Trophoblast cell (in vitro differentiated cells and primary cell): ENCODE data around the gene MEN1.
"Not testable (repeated sequence)": the region's sequence is repeated elsewhere in the genome, so short reads cannot be mapped to it uniquely, and the experiment has no call there.

Experiments used
- DNase-seq, 2 donors: peaks; one replicate each; pipeline ENCODE4 v3.0.0-alpha.2; 2016
- H2AFZ ChIP-seq: 2 replicates; pipeline ENCODE4 v1.6.1; 2013; ENCODE audit warnings: low read length, moderate library complexity, mild to moderate bottlenecking; ENCODE audit not compliant: insufficient read depth, poor library complexity
- H2AK5ac ChIP-seq: 2 replicates; pipeline ENCODE4 v1.6.1; 2013; ENCODE audit warnings: mild to moderate bottlenecking, low read length
- H2BK120ac ChIP-seq: 2 replicates; pipeline ENCODE4 v1.6.1; 2013; ENCODE audit warnings: low read length, mild to moderate bottlenecking, moderate library complexity; ENCODE audit not compliant: insufficient read depth, poor library complexity
- H2BK12ac ChIP-seq: 2 replicates; pipeline ENCODE4 v1.6.1; 2013; ENCODE audit warnings: mild to moderate bottlenecking, low read length, moderate library complexity
- H2BK5ac ChIP-seq: 2 replicates; pipeline ENCODE4 v1.6.1; 2013; ENCODE audit warnings: low read length, low read depth, moderate library complexity, mild to moderate bottlenecking; ENCODE audit not compliant: poor library complexity
- H3K14ac ChIP-seq: 2 replicates; pipeline ENCODE4 v1.6.1; 2013; ENCODE audit warnings: mild to moderate bottlenecking, low read length
- H3K18ac ChIP-seq: 2 replicates; pipeline ENCODE4 v1.6.1; 2013; ENCODE audit warnings: mild to moderate bottlenecking, low read length
- H3K23ac ChIP-seq: 2 replicates; pipeline ENCODE4 v1.6.1; 2013; ENCODE audit warnings: low read length
- H3K27ac ChIP-seq: 2 replicates; pipeline ENCODE4 v1.5.1; 2013; ENCODE audit warnings: low read depth, mild to moderate bottlenecking, inconsistent platforms, low read length, moderate library complexity
- H3K27me3 ChIP-seq: 2 replicates; pipeline ENCODE4 v1.6.1; 2013; ENCODE audit warnings: inconsistent platforms, mild to moderate bottlenecking, low read length, moderate library complexity; ENCODE audit not compliant: insufficient read depth
- H3K36me3 ChIP-seq, 2 experiments: 1 replicate in 1 of 2; 2 replicates in 1 of 2; pipeline ENCODE4 v1.6.1; 2013; ENCODE audit warnings: low read length in 2 of 2, mild to moderate bottlenecking in 2 of 2, moderate library complexity in 1 of 2; ENCODE audit not compliant: insufficient read depth in 2 of 2, control insufficient read depth in 1 of 2
- H3K4ac ChIP-seq: 2 replicates; pipeline ENCODE4 v1.6.1; 2013; ENCODE audit warnings: low read depth, mild to moderate bottlenecking, low read length, moderate library complexity
- H3K4me1 ChIP-seq, 2 experiments: 1 replicate in 1 of 2; 2 replicates in 1 of 2; pipeline ENCODE4 v1.6.1; 2013; ENCODE audit warnings: low read length in 2 of 2, mild to moderate bottlenecking in 2 of 2, moderate library complexity in 1 of 2; ENCODE audit not compliant: insufficient read depth in 2 of 2, control insufficient read depth in 1 of 2
- H3K4me2 ChIP-seq: 2 replicates; pipeline ENCODE4 v1.6.1; 2013; ENCODE audit warnings: inconsistent platforms, mild to moderate bottlenecking, low read length, moderate library complexity
- H3K4me3 ChIP-seq: 2 replicates; pipeline ENCODE4 v1.5.1; 2013; ENCODE audit warnings: mild to moderate bottlenecking, low read depth, low read length, inconsistent platforms
- H3K79me1 ChIP-seq: one replicate; pipeline ENCODE4 v1.6.1; 2013; ENCODE audit warnings: low read length
- H3K79me2 ChIP-seq: 2 replicates; pipeline ENCODE4 v1.6.1; 2013; ENCODE audit warnings: low read length, mild to moderate bottlenecking; ENCODE audit not compliant: control insufficient read depth, insufficient read depth, poor library complexity
- H3K9ac ChIP-seq: 2 replicates; pipeline ENCODE4 v1.6.1; 2013; ENCODE audit warnings: mild to moderate bottlenecking, low read length
- H3K9me3 ChIP-seq: 2 replicates; pipeline ENCODE4 v1.6.1; 2013; ENCODE audit warnings: low read depth, mild to moderate bottlenecking, control low read depth, inconsistent platforms, low read length; ENCODE audit not compliant: insufficient read depth
- H4K12ac ChIP-seq: 2 replicates; pipeline ENCODE4 v1.6.1; 2013; ENCODE audit warnings: low read depth, mild to moderate bottlenecking, low read length, moderate library complexity
- H4K8ac ChIP-seq: 2 replicates; pipeline ENCODE4 v1.6.1; 2013; ENCODE audit warnings: low read depth, mild to moderate bottlenecking, low read length, moderate library complexity
- H4K91ac ChIP-seq: one replicate; pipeline ENCODE4 v1.6.1; 2013; ENCODE audit warnings: low read depth, mild to moderate bottlenecking, low read length, moderate library complexity
- whole genome bisulfite sequencing: extraction: QIAGEN DNeasy Blood & Tissue Kit; methylation state at CpG from one replicate; pipeline ENCODE4 v1.1.7; 2013; ENCODE audit warnings: missing lambda C conversion rate; ENCODE audit not compliant: insufficient read length, insufficient coverage; ENCODE audit errors: extremely low coverage; 5-methylcytosine and 5-hydroxymethylcytosine counted together

The MEN1 gene

GRCh38 chr11:64823568-64824119 lies 13.3 kb upstream of the MEN1 start:
- H3K4me1 ChIP-seq = no peaks in the 10 kb centered on the region
- no peak overlapping the region for H3K27ac ChIP-seq
- no peak for DNase-seq
- H3K23ac ChIP-seq = no peak overlapping the region
- H3K4ac ChIP-seq = no peak overlapping the region
- H3K4me2 ChIP-seq = no peak overlapping the region
- H3K36me3 ChIP-seq = peaks cover 43 to 49% of the 10 kb centered on the region in 2 experiments
- H3K4me3 ChIP-seq = no peak overlapping the region
- 93% methylated on average over 4 of the region's 11 CpGs for WGBS
- no peak overlapping the region for H4K8ac ChIP-seq
- no peak overlapping the region for H2BK120ac ChIP-seq
- H3K79me2 ChIP-seq = no peaks in the 10 kb centered on the region
- no peaks in the 10 kb centered on the region for H3K79me1 ChIP-seq
- no peak overlapping the region for H2BK5ac ChIP-seq
- H2BK12ac ChIP-seq = no peak overlapping the region
- no peak overlapping the region for H3K14ac ChIP-seq
- peaks cover 6% of the 10 kb centered on the region for H3K9me3 ChIP-seq
- H3K27me3 ChIP-seq = no peaks in the 10 kb centered on the region
- H4K12ac ChIP-seq = no peak overlapping the region
- no peak overlapping the region for H2AFZ ChIP-seq
- H3K9ac ChIP-seq = no peak overlapping the region
- H3K18ac ChIP-seq = no peak overlapping the region
- no peak overlapping the region for H4K91ac ChIP-seq
- no peak overlapping the region for H2AK5ac ChIP-seq

GRCh38 chr11:64817476-64817875 lies 7.1 kb upstream of the MEN1 start:
- Histone ChIP-seq H2BK12ac (no peak overlapping the region), H2BK5ac (no peak overlapping the region), H4K12ac (no peak overlapping the region), H3K79me2 (no peaks in the 10 kb centered on the region), H3K79me1 (no peaks in the 10 kb centered on the region), H3K14ac (no peak overlapping the region), H2AK5ac (no peak overlapping the region), H3K4me3 (no peak overlapping the region), H3K36me3 (no peaks in the 10 kb centered on the region), H3K9ac (no peak overlapping the region), H3K18ac (no peak overlapping the region), H3K4me1 (no peaks in the 10 kb centered on the region), H2BK120ac (no peak overlapping the region), H3K27ac (no peak overlapping the region), H3K23ac (no peak overlapping the region), H4K8ac (no peak overlapping the region), H3K4ac (no peak overlapping the region), H2AFZ (no peak overlapping the region), H3K4me2 (no peak overlapping the region), H4K91ac (no peak overlapping the region), H3K9me3 (peaks cover 2% of the 10 kb centered on the region), H3K27me3 (no peaks in the 10 kb centered on the region)
- no peak for DNase-seq
- WGBS = no CpG with 5 or more reads among the region's 3 CpGs

GRCh38 chr11:64815433-64815832 lies 5.1 kb upstream of the MEN1 start:
- H4K91ac ChIP-seq, H2BK120ac ChIP-seq, H4K8ac ChIP-seq, H2BK12ac ChIP-seq, H3K4me3 ChIP-seq, H2AK5ac ChIP-seq, H3K79me1 ChIP-seq, H3K27ac ChIP-seq, H3K4me2 ChIP-seq, H3K9me3 ChIP-seq, H3K23ac ChIP-seq, H2BK5ac ChIP-seq, H3K9ac ChIP-seq, H3K4ac ChIP-seq, DNase-seq, H3K27me3 ChIP-seq, H4K12ac ChIP-seq, H2AFZ ChIP-seq, H3K18ac ChIP-seq, H3K14ac ChIP-seq, H3K79me2 ChIP-seq, H3K4me1 ChIP-seq, H3K36me3 ChIP-seq: not testable (repeated sequence)
- no CpG with 5 or more reads among the region's 5 CpGs for WGBS

- Histone ChIP-seq H3K36me3 (no peaks in the 10 kb centered on the region), H2BK5ac (no peak overlapping the region), H3K14ac (no peak overlapping the region), H3K27ac (no peak overlapping the region), H3K18ac (no peak overlapping the region), H3K79me1 (peaks cover 5% of the 10 kb centered on the region), H3K9ac (no peak overlapping the region), H3K4me3 (no peak overlapping the region), H2BK12ac (no peak overlapping the region), H4K12ac (no peak overlapping the region), H3K4me1 (no peaks in the 10 kb centered on the region), H3K79me2 (peaks cover 2% of the 10 kb centered on the region), H3K4me2 (no peak overlapping the region), H3K27me3 (no peaks in the 10 kb centered on the region), H2BK120ac (no peak overlapping the region), H2AFZ (no peak overlapping the region), H2AK5ac (no peak overlapping the region), H4K8ac (no peak overlapping the region), H3K4ac (no peak overlapping the region), H3K23ac (no peak overlapping the region), H4K91ac (no peak overlapping the region), H3K9me3 (no peaks in the 10 kb centered on the region)
- WGBS = no CpG with 5 or more reads among the region's 7 CpGs
- no peak for DNase-seq
Observed at GRCh38 chr11:64814712-64815187, 4.4 kb upstream of the MEN1 start.
